H1 (cell line): ENCODE results near the gene PPP1CA. TPM values are rescaled to one million over a fixed set of nuclear protein-coding genes. Genes with fewer than 3 reads are reported as not detected.

Experiments
- BCL11A ChIP-seq, 2 experiments: IDR thresholded peaks; one replicate each; pipeline ENCODE4 v1.6.1; 2011; ENCODE audit warnings: low read depth in 2 of 2, low read length in 2 of 2, mild to moderate bottlenecking in 2 of 2
- CBX8 ChIP-seq: fragments of 300-800, 300-1000 bp; sonication (generic); IDR thresholded peaks from 2 replicates; pipeline ENCODE4 v1.7.1; 2016; ENCODE audit warnings: low read depth, low read length, borderline replicate concordance
- EGR1 ChIP-seq: IDR thresholded peaks from 2 replicates; pipeline ENCODE4 v1.6.1; 2011; ENCODE audit warnings: low read depth, low read length, borderline replicate concordance
- EZH2 ChIP-seq: fragments of 200-600 bp; sonication (generic); IDR thresholded peaks from 2 replicates; pipeline ENCODE4 v1.7.1; 2012; ENCODE audit warnings: low read depth, mild to moderate bottlenecking, moderate library complexity, low read length, inconsistent platforms; ENCODE audit not compliant: severe bottlenecking
- FOSL1 ChIP-seq: IDR thresholded peaks from 2 replicates; pipeline ENCODE4 v1.6.1; 2011; ENCODE audit warnings: mild to moderate bottlenecking, low read depth, low read length, moderate library complexity; ENCODE audit not compliant: insufficient read depth
- GABPA ChIP-seq: IDR thresholded peaks from 2 replicates; pipeline ENCODE4 v1.6.1; 2011; ENCODE audit warnings: mild to moderate bottlenecking, low read length, moderate library complexity, borderline replicate concordance; ENCODE audit not compliant: insufficient read depth
- GTF2F1 ChIP-seq: IDR thresholded peaks from 2 replicates; pipeline ENCODE4 v1.6.1; 2012; ENCODE audit warnings: low read depth, low read length, improper control_type of control experiment, borderline replicate concordance
- HDAC2 ChIP-seq, 2 experiments: fragments of 300-600 bp in 1 of 2; sonication (generic) in 1 of 2; IDR thresholded peaks; 2 replicates each; pipeline ENCODE4 v1.6.1; 2011 to 2012; ENCODE audit warnings: low read depth in 2 of 2, low read length in 2 of 2, mild to moderate bottlenecking in 2 of 2, moderate library complexity in 2 of 2, borderline replicate concordance in 1 of 2, inconsistent platforms in 1 of 2
- JUN ChIP-seq: IDR thresholded peaks from 2 replicates; pipeline ENCODE4 v1.6.1; 2011; ENCODE audit warnings: low read depth, mild to moderate bottlenecking, improper control_type of control experiment, low read length
- KDM5A ChIP-seq: fragments of 200-600 bp; IDR thresholded peaks from 2 replicates; pipeline ENCODE4 v1.7.1; 2012; ENCODE audit warnings: mild to moderate bottlenecking, low read length, inconsistent platforms, mixed read lengths
- NRF1 ChIP-seq: IDR thresholded peaks from 2 replicates; pipeline ENCODE4 v1.6.1; 2011; ENCODE audit warnings: mild to moderate bottlenecking, low read depth, low read length, improper control_type of control experiment
- RAD21 ChIP-seq, 2 experiments: IDR thresholded peaks in 1 of 2; conservative IDR thresholded peaks in 1 of 2; 2 replicates each; pipeline ENCODE4 v1.6.1; 2011; ENCODE audit warnings: low read depth in 2 of 2, low read length in 2 of 2, improper control_type of control experiment in 1 of 2, inconsistent platforms in 1 of 2, mild to moderate bottlenecking in 1 of 2, moderate library complexity in 1 of 2
- RFX5 ChIP-seq: IDR thresholded peaks from 2 replicates; pipeline ENCODE4 v1.6.1; 2011; ENCODE audit warnings: low read depth, low read length, improper control_type of control experiment, borderline replicate concordance
- RXRA ChIP-seq: IDR thresholded peaks from 2 replicates; pipeline ENCODE4 v1.6.1; 2011; ENCODE audit warnings: low read depth, mild to moderate bottlenecking, low read length, moderate library complexity; ENCODE audit not compliant: insufficient read depth
- TEAD4 ChIP-seq: IDR thresholded peaks from 2 replicates; pipeline ENCODE4 v1.6.1; 2012; ENCODE audit warnings: low read depth, low read length, inconsistent platforms, mixed read lengths
- ZNF274 ChIP-seq: IDR thresholded peaks from 2 replicates; pipeline ENCODE4 v1.7.0; 2012; ENCODE audit warnings: low read length, borderline replicate concordance; ENCODE audit errors: extremely low read depth
- polyA plus RNA-seq, 7 experiments: library from polyadenylated mRNA; depleted of rRNA in 3 of 7; stranded (reverse) in 5 of 7; unstranded in 2 of 7; fragments of >200 nt in 5 of 7; fragments of 200-250 nt in 2 of 7; gene quantifications; 1 replicate in 5 of 7; 2 replicates in 1 of 7; 4 replicates in 1 of 7; pipeline versions ENCODE4 v1.2.1 to v1.2.3, GENCODE V29; 2011 to 2013; ENCODE audit warnings: missing spikeins in 2 of 7, mixed read lengths in 2 of 7
- total RNA-seq: library from RNA; stranded (reverse); fragmentation: NEBNext Ultra II Directional; extraction: Animal tissue kit (Norgen Biotek cat#: 25700); gene quantifications from 2 replicates; pipeline ENCODE4 v1.2.1, GENCODE V29; 2021
- TF ChIP-seq, protein P1 (sequence below): IDR thresholded peaks from 2 replicates; pipeline ENCODE4 v1.6.1; 2012; ENCODE audit warnings: low read length, inconsistent platforms

The PPP1CA gene
- total and polyA plus RNA-seq, 2 of the 8 experiments (the other 6 are each of a cell fraction or from before 2014, with no cell fraction given): 198 to 359 TPM

DNA sequence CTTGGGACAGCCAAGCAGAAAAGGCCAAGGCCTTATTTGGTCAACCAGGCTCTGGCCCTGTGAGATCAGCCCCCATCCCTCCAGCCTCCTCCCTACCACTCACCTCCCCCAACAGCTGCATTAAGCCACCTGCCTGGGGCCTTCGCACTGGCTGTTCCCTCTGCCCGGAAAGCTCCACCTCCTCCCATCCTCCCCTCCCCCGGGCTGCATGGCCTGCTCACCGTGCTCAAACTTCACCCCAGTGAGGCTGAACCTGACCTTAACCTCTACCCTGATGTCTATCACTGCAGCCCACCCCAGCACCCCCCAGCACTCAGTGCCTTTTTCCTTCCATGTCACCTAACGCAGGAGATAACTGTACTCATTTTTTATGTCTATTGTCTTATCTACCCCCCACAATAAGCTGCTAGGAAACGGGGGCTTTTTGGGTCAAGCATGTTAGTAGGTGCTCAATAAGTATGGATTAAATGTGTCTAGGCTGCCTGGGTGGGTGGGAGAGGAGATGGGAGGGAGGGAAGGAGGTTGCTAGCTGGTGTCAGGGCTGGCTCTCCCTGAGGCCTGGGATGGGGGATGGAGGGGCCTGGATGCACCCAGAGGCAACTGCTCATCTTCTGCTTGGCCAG is 34.9 kb upstream of the PPP1CA start (continued):
- TF ChIP-seq RXRA (no peak), HDAC2 (IDR thresholded peaks at IDR 0.05; ENCODE audit: borderline replicate concordance in 1 of 2, low read depth in 2 of 2, low read length in 2 of 2) (0 out of 4 replicates have a peak, but pooled peaks of 1 of the 2 experiments have one; percentile 56), EGR1 (no peak), GTF2F1 (no peak), JUN (no peak), KDM5A (no peak), BCL11A (IDR thresholded peaks at IDR 0.05; ENCODE audit: low read depth in 2 of 2, low read length in 2 of 2) (no peak), RFX5 (no peak), GABPA (no peak), TEAD4 (no peak), EZH2 (no peak), ZNF274 (no peak), NRF1 (no peak), CBX8 (no peak), RAD21 (IDR thresholded peaks at IDR 0.05 in 1 of 2, conservative IDR thresholded peaks at IDR 0.05 in 1 of 2; ENCODE audit: low read depth in 2 of 2, low read length in 2 of 2) (no peak; a peak in 1 of 4 replicates), FOSL1 (no peak)
- TF ChIP-seq, protein P1, sequence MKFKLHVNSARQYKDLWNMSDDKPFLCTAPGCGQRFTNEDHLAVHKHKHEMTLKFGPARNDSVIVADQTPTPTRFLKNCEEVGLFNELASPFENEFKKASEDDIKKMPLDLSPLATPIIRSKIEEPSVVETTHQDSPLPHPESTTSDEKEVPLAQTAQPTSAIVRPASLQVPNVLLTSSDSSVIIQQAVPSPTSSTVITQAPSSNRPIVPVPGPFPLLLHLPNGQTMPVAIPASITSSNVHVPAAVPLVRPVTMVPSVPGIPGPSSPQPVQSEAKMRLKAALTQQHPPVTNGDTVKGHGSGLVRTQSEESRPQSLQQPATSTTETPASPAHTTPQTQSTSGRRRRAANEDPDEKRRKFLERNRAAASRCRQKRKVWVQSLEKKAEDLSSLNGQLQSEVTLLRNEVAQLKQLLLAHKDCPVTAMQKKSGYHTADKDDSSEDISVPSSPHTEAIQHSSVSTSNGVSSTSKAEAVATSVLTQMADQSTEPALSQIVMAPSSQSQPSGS: no peak
